Fibroblast of skin of abdomen (primary cell): ENCODE measurements around the gene MPLKIP. TPM values are rescaled to one million over a fixed set of nuclear protein-coding genes. Genes with fewer than 3 reads are reported as not detected.
A peak's percentile ranks its signal among the peaks of the same experiment; 100 is the strongest.
"Not testable (repeated sequence)": the region's sequence is repeated elsewhere in the genome, so short reads cannot be mapped to it uniquely, and the experiment has no call there.

ENCODE experiments used
- DNase-seq: peaks from one replicate; pipeline ENCODE4 v3.0.0-alpha.2; 2013
- polyA plus RNA-seq, 2 experiments: library from polyadenylated mRNA; unstranded; fragments of 120-200 nt; gene quantifications; one replicate each; pipeline ENCODE4 v1.2.1, GENCODE V29; 2013; ENCODE audit not compliant: insufficient read length in 2 of 2

The MPLKIP gene
- 40.4 TPM for polyA plus RNA-seq (2013, experiment 1 of 2; ENCODE audit: insufficient read length)
- polyA plus RNA-seq (2013, experiment 2 of 2; ENCODE audit: insufficient read length): 40.1 TPM

DNA sequence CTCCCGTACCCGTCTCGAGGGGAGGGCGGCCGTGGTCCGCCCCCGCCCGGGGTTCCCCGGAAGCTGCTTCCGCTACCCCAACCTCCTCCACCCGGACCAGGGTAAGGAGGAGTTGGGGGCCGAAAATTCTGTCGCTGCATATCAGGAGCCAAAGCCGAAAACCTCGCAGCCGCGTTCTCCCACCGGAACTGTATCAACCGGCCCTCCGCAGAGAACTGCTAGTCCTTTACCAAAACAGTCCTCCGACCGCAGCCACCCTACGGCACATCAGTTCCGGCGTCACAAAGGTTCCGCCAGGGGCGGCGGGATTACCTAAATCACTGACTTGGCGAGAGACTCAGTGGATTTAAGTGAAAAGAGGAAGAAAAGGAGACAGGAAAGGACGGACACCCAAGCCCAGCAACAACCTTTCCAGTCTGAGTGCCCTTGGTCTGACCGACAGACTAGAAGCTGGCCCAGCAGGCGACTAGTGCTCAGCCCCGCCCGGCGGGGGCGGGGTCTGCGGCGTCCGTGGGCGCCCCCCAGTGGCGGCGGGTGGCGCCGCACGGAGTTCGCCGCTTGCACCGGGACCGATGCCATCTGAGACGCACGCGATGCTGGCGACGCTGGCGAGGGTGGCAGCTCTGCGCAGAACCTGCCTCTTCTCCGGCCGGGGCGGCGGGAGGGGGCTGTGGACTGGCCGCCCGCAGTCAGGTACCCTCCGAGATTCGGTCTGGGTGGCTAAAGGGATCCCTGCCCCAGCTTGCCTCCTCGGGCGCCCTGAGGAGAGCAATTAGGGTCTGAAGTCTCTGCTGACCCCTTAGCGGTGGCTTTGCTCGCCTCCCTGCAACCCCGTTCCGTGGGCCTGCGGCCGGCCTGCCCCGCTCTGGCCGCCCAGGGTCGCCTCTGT is at the start of gene MPLKIP, which contains the start of gene SUGCT:
Gene MPLKIP (minus strand): TSS at position 195 of the 889 bp plus-strand sequence. CDS start 55 bp downstream, at position 140.
Gene SUGCT (plus strand): TSS at position 578 of the 889 bp plus-strand sequence.
- peak; percentile 87 for DNase-seq

DNA sequence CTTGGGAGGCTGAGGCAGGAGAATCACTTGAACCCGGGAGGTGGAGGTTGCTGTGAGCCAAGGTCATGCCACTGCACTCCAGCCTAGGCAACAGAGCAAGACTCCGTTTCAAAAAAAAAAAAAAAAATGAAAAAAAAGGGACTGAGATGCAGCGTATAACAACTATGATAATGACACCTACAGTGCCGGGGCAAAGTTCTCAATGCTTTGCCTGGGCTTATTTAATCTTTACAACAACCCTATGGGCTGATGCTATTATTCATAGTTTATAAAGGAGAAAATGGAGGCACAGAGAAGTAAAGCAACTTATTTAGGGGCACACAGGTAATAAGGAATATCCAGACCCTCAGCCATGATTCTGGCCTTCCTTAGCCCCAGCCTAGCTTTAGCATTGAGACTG is 48.0 kb upstream of the MPLKIP start:
- DNase-seq: no peak

DNA sequence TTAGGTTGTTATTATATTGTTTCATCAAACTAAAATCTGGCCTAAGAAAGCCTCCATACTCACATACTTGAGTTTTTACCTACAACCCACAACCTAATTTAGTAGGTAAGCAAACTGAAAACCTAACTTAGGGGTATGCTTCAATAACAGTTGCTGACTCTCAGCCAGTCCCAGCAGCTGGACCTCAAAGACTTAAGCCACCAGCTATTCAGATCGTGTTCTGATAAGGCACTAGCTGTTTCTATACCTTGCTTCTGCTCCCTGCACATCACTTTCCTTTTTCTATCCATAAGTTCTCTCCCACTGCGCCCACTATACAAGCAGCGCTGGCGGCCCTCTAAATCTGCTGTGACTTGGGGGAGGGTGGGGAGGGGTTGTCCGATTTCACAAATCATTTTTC is 42.6 kb upstream of the MPLKIP start:
- no peak for DNase-seq

DNA sequence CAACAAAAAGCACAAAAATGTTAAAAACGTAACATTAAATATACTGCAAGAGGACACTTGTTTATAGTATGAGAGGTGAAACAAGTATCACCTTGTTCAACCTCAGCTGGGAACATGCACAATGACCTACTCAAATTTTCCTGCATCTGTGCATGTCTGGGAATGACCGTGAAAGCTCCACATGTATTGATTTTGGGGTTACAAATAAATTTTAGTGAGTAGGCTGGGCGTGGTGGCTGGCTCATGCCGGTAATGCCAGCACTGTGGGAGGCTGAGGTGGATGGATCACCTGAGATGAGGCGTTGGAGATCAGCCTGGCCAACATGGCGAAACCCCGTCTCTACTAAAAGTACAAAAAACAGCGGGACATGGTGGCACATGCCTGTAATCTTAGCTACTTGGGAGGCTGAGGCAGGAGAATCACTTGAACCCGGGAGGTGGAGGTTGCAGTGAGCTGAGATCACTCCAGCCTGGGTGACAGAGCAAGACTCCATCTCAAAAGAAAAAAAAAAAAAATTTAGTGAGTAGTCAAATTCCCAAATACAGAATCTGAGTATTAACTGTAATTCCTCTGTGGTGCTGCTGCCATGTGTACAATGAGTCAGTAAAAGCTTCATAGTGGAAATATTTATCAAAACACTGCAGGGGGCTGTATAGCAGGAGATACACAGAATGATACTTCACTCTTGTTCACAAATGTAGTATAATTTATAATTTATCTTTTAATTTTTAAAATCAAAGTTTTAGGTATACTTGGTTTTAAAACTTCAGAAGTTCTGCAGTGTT is 41.5 kb upstream of the MPLKIP start:
- DNase-seq: peak; percentile 67

DNA sequence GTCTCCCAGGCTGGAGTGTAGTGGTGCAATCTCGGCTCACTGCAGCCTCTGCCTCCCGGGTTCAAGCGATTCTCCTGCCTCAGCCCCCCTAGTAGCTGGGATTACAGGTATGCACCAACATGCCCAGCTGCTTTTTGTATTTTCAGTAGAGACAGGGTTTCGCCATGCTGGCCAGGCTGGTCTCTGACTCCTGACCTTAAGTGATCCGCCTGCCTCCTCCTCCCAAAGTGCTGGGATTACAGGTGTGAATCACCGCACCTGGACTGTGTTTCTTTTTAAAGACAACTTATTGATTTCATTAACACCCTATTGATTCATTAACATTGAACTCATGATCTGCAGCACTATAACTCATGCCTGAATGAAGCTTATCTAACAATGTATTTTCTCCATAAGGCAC is 40.8 kb upstream of the MPLKIP start:
- DNase-seq: not testable (repeated sequence)

DNA sequence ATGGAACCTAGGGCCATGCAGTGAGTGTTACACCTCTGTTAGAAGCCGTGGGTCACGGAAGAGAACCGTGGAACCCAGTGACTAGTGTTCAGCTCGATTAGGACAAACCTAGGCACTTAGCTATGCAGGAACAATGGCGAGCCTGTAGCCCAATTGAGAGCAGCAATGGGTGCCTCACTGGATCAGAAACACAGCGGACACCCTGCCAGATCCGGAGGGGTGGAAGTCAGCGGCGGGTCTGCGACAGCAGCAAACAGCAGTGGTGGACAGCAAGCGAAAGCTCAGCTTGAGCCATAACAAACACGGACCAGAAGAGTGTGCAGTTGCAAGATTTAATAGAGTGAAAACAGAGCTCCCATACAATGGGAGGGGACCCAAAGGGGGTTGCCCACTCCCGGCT is 38.7 kb upstream of the MPLKIP start:
- not testable (repeated sequence) for DNase-seq

DNA sequence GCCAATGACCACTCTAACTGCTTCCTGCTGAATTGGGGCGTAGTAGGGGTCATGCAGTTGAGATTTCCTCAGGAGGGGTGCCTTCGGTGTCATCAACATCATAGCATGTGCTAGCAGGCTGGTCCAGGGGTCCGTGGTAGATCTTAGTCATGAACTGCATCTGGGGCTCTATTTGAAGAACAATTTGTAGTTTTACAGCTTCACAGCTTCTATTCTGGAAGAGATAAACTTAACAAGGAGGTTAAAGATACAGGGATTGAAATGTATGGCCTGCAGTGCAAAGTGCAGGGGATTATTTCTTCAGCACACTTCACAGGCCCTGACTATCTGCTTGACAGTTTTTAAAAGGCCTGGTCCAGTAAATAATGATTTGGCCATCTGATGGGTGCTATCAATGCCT is 33.8 kb upstream of the MPLKIP start:
- DNase-seq: not testable (repeated sequence)

DNA sequence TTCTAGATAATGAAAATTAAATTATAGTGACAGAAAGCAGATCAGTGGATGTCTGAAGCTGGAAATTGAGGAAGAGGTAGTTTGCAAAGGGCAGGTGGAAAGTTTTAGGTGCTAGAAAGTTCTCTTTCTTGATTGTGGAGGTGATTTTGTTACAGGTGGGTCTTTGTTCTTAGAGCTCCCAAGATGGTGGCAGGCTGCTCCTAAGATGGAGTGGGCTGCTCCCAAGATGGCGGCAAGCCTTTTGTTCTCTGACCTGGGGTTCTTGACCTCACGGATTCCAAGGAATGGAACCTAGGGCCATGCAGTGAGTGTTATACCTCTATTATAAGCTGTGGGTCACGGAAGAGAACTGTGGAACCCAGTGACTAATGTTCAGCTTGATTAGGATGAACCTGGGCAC is 32.9 kb upstream of the MPLKIP start:
- DNase-seq: no peak

DNA sequence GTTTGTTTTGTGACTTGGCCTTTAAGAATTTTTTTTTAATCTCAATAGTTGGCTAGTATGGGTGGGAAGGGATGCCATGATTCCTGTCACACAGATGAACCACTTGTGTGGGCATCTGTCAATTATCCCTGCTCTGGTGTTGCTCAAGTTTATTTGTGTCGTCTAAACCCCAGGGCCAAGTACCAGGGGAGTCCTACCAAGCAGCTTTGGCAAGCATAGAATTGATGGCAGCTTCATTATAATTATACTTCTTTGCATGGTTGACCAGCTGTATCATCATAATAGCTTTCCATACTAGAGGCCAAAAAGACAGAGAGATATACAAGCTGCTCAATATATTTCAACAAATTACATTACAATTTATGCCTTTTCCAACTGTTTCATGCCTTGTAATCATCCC is 30.8 kb upstream of the MPLKIP start:
- DNase-seq: no peak

DNA sequence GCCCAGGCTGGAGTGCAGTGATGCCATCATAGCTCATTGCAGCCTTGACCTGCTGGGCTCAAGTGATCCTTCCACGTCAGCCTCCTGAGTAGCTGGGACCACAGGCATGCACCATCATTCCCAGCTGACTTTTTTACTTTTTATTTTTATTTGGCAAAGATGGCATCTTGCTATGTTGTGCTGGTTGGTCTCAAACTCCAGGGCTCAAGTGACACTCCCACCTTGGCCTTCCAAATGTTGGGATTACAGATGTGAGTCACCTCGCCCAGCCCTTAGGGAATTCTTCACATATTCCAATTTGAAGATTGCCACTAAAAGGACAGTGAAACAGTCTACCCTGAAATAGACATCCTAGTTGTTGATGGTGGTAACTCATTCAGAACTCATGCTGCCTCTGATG is 28.1 kb upstream of the MPLKIP start:
- peak; percentile 2 for DNase-seq

DNA sequence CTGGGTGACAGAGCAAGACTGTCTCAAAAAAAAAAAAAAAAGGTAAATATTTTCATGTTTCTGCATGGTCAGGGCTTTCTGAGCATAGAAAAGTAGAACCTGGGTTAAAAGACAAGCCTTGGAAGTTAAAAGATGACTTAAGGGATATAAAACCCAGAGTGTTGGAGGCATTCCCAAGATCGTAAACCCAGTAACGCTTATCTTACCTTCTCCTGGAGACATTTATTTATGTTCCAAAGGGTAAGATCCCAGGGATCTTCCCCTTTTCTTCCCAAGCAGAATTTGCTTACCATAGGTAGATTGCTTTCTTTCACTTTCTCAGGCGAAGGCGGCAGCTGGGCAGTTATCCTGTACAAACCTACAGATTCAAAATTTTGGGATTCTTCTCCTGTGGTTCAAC is 22.6 kb upstream of the MPLKIP start:
- no peak for DNase-seq

DNA sequence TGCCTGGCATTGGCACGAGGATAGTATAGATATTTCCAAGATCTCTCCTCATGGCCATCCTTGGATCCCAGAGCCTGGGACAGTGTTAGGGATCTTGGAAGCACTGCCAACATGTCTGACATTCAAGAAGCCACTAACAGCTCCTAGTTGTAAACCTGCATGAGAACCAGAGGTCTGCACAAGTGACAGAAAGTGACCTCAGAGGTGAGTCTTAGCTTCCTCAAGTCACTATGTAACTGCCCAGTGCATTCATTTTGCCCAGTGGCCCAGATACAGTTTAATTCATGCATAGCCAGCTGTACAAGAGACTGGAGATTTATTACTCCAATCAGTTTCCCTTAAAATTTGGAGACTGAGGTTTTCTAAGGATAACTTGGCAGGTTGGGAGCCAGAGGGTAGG is 17.1 kb upstream of the MPLKIP start:
- DNase-seq: no peak

DNA sequence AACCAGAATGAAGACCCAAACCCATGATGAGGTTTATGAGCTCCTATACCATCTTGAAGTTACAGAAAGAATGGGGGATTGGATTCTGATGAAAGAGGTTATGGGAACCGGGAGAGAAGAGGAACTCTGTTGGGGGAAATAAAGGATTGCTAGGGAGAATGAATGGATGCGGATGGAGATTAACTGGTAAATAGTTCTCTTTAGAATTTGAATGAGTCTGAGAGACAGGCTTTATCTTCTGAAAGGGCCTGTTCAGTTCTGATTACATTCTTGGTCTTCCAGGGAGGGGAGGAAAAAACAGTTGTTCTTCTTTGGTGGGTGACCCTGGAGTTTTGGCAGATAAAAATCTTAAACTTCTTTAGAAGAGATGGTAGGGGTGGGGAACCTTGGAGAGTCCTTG is 14.2 kb upstream of the MPLKIP start:
- no peak for DNase-seq

DNA sequence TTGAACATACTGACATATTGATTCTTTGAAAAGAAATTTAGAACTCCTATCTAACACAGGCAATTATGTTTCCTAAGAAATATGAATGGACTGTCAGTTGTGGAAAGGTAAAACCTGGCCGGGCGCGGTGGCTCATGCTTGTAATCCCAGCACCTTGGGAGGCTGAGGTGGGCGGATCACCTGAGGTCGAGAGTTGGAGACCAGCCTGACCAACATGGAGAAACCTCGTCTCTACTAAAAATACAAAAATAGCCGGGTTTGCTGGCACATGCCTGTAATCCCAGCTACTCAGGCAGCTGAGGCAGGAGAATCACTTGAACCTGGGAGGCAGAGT is 13.8 kb upstream of the MPLKIP start:
- DNase-seq: not testable (repeated sequence)

DNA sequence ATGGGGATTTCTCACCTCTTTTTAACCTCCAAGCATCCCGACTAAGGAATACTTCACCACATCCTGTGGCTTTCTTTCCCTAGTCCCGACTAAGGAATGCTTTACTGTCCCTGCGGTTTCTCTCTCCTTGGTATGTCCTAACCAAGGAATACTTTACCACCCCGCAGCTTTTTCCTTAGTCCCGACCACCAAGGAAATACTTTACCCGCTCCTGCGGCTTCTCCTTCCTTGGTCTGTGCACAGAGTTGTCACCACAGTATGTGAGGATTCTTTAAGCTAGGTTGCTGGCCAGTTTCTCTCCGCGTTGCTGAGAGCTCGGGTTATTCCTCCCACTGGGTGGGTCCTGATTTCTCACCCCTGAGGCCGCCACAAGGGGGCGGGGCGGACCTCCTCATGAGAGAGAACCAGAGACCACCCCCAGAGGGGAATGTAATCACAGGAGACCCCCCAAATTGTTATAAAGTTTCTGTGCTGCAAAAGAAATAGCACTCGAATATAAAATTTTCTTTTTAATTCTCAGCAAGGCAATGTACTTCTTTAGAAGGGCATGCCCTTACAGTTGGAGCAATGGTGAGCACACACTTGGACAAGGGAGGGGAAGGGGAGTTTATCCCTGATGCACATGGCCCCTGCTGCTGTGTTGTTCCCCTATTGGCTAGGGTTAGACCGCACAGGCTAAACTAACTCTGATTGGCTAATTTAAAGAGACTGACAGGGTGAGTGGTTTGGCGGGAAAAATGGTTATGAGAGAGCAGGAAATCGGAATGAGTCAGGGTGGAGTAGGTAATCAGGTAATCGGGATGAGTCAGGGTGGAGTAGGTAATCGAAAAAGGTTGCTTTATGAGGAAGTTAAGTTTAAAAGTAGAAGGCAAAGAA is 13.2 kb upstream of the MPLKIP start:
- DNase-seq: peak; percentile 33

DNA sequence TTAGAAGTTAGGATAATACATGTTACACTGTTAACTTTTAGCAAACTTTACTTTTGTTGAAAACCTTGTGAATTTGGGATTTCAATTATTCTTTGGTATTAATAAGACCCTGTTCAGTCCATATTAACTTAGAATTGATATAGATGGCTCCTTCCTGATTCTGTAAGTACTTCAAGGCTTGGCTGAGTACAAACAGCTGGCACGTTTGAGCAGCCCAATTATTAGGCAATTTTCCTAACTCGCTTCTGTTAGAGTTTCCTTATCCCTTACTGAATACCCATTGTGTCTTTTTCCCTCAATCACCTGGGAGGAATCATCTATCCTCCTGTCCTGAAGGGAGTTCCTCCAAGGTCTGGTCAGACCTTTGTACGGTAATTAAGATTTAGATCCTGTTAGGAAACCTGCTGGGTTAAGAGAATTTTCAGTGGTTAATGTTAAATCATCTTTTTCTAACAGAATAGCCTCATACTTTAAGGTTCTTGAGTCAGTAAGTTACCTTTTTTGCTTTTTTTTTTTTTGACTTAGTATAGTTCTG is 11.2 kb upstream of the MPLKIP start:
- DNase-seq: not testable (repeated sequence)

DNA sequence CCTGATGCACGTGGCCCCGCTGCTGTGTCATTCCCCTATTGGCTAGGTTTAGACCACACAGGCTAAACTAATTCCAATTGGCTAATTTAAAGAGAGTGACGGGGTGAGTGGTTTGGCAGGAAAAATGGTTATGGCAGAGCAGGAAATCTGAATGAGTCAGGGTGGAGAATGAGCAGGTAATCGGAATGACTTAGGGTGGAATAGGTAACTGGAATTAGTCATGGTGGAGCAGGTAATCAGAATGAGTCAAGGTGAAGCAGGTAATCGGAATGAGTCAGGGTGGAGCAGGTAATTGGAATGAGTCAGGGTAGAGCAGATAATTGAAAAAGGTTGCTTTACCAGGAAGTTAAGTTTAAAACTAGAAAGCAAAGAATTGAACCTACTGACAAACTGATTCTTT is 7.5 kb upstream of the MPLKIP start:
- DNase-seq: not testable (repeated sequence)

DNA sequence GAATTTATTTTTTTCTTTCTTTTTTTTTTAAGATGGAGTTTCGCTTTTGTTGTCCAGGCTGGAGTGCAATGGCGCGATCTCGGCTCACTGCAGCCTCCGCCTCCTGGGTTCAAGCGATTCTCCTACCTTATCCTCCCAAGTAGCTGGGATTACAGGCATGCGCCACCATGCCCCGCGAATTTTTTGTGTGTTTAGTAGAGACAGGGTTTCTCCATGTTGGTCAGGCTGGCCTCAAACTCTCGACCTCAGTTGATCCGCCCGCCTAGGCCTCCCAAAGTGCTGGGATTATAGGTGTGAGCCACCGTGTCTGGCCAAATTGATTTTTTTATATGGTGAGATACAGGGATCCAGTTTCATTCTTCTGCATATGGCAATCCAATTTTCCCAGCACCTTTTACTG is 5.5 kb upstream of the MPLKIP start:
- not testable (repeated sequence) for DNase-seq

DNA sequence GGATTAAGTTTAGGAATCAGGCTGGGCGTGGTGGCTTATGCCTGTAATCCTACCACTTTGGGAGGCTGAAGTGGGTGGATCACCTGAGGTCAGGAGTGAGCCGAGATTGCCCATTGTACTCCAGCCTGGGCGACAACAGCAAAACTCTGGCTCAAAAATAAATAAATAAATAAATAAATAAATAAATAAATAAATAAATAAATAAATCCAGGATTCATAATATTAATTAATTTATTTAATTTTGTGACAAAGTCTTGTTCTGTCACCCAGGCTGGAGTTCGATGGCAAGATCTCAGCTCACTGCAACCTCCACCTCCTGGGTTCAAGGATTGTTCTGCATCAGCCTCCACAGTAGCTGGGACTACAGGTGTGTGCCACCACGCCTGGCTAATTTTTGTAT is 4.6 kb upstream of the MPLKIP start:
- DNase-seq: no peak

DNA sequence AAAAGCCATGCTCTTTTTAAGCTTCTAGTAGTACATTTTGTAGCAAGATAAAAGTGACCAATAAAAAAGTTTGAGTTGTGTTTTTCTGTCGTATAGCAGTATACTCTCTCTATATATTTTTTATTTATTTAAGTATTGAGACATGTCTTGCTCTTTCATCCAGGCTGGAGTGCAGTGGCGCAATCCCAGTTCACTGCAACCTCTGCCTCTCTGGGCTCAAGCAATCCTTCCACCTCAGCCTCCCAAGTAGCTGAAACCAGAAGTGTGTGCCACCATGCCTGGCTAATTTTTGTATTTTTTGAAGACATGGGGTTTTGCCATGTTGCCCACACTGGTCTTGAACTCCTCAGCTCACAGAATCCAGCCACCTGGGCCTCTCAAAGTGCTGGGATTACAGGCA is 3.1 kb upstream of the MPLKIP start:
- DNase-seq: no peak

DNA sequence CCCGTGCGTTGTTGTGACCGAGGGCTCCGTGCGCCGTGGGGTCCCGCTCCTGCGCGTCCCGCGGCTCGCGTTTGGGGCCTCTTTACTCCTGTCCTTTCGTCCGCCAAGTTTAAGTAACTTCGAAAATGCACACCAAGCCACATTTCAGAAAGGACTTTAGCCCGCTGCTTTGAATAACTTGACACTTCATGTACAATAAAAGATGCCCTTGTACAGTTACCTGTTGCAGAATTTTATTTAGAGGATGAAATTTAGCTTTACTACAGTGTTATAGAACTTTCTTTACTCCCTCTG is 842 bp upstream of the MPLKIP start:
- peak; percentile 14 for DNase-seq
